Measurements from ENCODE around the gene LVRN. TPM values are rescaled to one million over a fixed set of nuclear protein-coding genes. Genes with fewer than 3 reads are reported as not detected.

The LVRN gene
- total RNA-seq, 4 donors from 2014 or later, result 2.7 to 10.6 (median 4.9) TPM

DNA sequence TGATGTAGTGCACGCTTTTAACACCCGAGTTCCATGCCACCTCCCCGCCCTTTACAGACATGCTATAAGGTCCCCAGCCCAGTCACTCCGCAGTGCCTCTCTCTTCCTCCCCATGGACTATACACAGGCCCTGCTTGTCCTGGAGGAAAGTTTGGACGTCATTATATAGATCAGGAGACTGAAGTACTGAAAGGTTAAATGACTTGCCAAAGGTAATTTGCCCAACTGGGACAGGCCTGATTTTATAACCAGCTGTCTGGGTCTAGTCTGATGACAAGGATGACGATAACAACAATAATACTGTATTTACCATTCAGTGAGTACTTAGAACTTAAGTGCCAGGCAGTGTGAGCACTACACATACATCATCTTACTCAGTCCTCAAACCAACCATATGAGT lies 33.1 kb downstream of the LVRN start:
- Histone ChIP-seq H3K27me3 (no peaks in the 10 kb centered on the region), H3K27ac (no peak overlapping the region), H3K36me3 (no peaks in the 10 kb centered on the region), H3K9me3 (no peaks in the 10 kb centered on the region), H3K4me1 (no peaks in the 10 kb centered on the region), H3K4me3 (no peak overlapping the region)
- DNase-seq, result no peak
- no peak for TF ChIP-seq CTCF (IDR thresholded peaks at IDR 0.05)
- TF ChIP-seq POLR2A (IDR thresholded peaks at IDR 0.05), result no peak

DNA sequence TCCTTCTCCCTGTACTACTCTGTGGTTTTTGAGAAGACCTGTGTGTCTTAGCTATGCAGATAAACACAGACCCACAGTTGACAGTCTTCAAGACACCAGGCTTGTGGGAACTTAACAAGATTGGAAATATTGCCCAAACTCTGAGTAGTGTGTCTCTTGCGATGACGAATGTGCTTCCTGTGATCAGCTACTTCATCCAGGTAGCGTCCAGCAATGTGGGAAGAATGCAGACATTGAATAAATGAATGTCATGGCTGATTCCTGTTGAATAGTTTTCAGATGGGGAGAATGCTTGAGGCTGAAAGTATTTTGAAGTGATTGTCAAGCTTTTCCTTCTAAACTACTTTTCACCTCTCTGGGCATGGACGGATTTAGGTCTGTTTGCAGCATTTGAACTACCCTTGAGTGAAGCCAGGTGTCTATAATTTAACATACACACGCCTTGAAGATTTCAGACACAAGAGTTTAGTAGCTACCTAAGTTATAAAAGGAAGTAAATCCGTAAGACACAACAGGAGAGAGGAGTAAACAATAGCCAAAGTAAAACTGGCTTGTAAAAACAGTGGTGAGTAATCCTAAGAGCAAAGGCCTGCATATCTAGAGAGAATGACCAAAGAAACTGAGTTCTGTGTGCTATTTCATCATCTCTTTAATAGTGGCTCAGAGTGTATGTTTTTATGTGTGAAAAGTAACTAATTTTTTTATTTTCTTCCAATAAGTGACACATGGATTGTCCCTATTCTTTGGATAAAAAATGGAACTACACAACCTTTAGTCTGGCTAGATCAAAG lies 40.0 kb downstream of the LVRN start:
- Histone ChIP-seq H3K27ac (no peak overlapping the region), H3K4me3 (no peak overlapping the region), H3K4me1 (no peaks in the 10 kb centered on the region), H3K9me3 (no peaks in the 10 kb centered on the region), H3K36me3 (no peaks in the 10 kb centered on the region), H3K27me3 (no peaks in the 10 kb centered on the region)
- TF ChIP-seq CTCF (IDR thresholded peaks at IDR 0.05), result no peak
- TF ChIP-seq POLR2A (IDR thresholded peaks at IDR 0.05), result no peak
- no peak for DNase-seq

DNA sequence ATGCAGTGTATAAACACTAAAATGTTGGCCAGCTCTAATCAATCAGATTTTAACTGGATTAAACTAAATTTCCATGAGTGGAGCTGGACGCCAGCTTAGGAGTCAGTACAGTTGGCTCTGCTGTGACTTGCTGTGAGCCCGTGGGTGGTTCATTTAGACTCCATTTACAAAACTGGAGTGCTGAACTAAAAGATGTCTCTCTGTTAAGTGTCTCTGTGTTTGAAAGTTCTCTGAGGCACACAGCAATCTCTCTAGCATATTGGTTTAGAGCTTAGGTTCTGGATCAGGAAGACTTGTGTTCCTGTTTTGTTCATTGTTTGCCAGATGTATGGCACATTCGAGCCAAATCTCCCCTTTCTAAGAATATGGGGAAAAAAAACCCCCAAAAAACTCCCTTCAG lies 42.0 kb downstream of the LVRN start:
- Histone ChIP-seq H3K4me3 (no peak overlapping the region), H3K4me1 (no peaks in the 10 kb centered on the region), H3K9me3 (no peaks in the 10 kb centered on the region), H3K36me3 (no peaks in the 10 kb centered on the region), H3K27me3 (no peaks in the 10 kb centered on the region), H3K27ac (no peak overlapping the region)
- no peak for DNase-seq
- no peak for TF ChIP-seq CTCF (IDR thresholded peaks at IDR 0.05)
- no peak for TF ChIP-seq POLR2A (IDR thresholded peaks at IDR 0.05)

GRCh38 chr5:116009806-116010205 lies 47.5 kb downstream of the LVRN start:
- Histone ChIP-seq H3K27ac (no peak overlapping the region), H3K4me1 (no peaks in the 10 kb centered on the region), H3K27me3 (no peaks in the 10 kb centered on the region), H3K36me3 (no peaks in the 10 kb centered on the region), H3K9me3 (no peaks in the 10 kb centered on the region), H3K4me3 (no peak overlapping the region)
- TF ChIP-seq POLR2A (IDR thresholded peaks at IDR 0.05) (no peak), CTCF (IDR thresholded peaks at IDR 0.05) (no peak)
- no peak for DNase-seq

- Histone ChIP-seq H3K9me3 (no peaks in the 10 kb centered on the region), H3K4me3 (no peak overlapping the region), H3K4me1 (no peaks in the 10 kb centered on the region), H3K27ac (no peak overlapping the region), H3K36me3 (no peaks in the 10 kb centered on the region), H3K27me3 (no peaks in the 10 kb centered on the region)
- no peak for TF ChIP-seq CTCF (IDR thresholded peaks at IDR 0.05)
- no peak for TF ChIP-seq POLR2A (IDR thresholded peaks at IDR 0.05)
- DNase-seq, result no peak
Measured at GRCh38 chr5:116011046-116011445, 48.8 kb downstream of the LVRN start.
